Gastroesophageal sphincter (tissue), 3 donors: ENCODE results near the gene S100A4.

Experiments
- CTCF ChIP-seq, 4 experiments: fragments of 200-600 bp in 2 of 4; fragments of 450-650 bp in 2 of 4; sonication (generic) in 1 of 4; IDR thresholded peaks; one replicate each; pipeline ENCODE4 v1.5.1; 2017 to 2019; ENCODE audit warnings: antibody characterized with exemption in 4 of 4, mild to moderate bottlenecking in 2 of 4, moderate library complexity in 2 of 4
- EP300 ChIP-seq: sonication (generic); formaldehyde crosslinking; IDR thresholded peaks from one replicate; pipeline ENCODE4 v1.6.1; 2017; ENCODE audit warnings: antibody characterized with exemption, mild to moderate bottlenecking
- POLR2A ChIP-seq, 2 donors: fragments of 450-650 bp; IDR thresholded peaks; one replicate each; pipeline ENCODE4 v1.6.1; 2017; ENCODE audit warnings: antibody characterized with exemption in 2 of 2, mild to moderate bottlenecking in 2 of 2, moderate library complexity in 1 of 2
- POLR2AphosphoS5 ChIP-seq: sonication (generic); formaldehyde crosslinking; IDR thresholded peaks from one replicate; pipeline ENCODE4 v1.6.1; 2017; ENCODE audit warnings: antibody characterized with exemption

- no peak for TF ChIP-seq POLR2A (IDR thresholded peaks at IDR 0.05)
- no peak for TF ChIP-seq CTCF (IDR thresholded peaks at IDR 0.05)
- peak; percentile 84 for TF ChIP-seq POLR2AphosphoS5
- no peak for TF ChIP-seq EP300
These were observed 11.9 kb downstream of the S100A4 start for GRCh38 chr1:153533689-153534201.
